Measurements from ENCODE around the gene PRR12. TPM values are rescaled to one million over a fixed set of nuclear protein-coding genes. Genes with fewer than 3 reads are reported as not detected.

The PRR12 gene
- total RNA-seq, 2 donors from 2014 or later, result 23.9 to 24.6 TPM

GRCh38 chr19:49555600-49556411 is 35.2 kb upstream of the PRR12 start:
- ATAC-seq (replicated peaks in 1 of 2) (peak; percentile 43 to 54), DNase-seq (peak; percentile 82 to 86)
- Mint-ChIP-seq H3K9me3 (no peaks in the 10 kb centered on the region), H3K36me3 (ENCODE audit: insufficient read depth in 2 of 2) (peaks cover 5 to 17% of the 10 kb centered on the region in 2 donors), H3K4me3 (peak overlapping the region; percentile 72 to 78), H3K4me1 (ENCODE audit: low read depth) (peaks cover 77% of the 10 kb centered on the region), H3K27ac (no peak overlapping the region), H3K27me3 (ENCODE audit: low read depth) (no peaks in the 10 kb centered on the region)

- DNase-seq (peak; percentile 33 to 55), ATAC-seq (replicated peaks in 1 of 2) (peak in 1 of 2 donors; percentile 12)
- Mint-ChIP-seq H3K27me3 (ENCODE audit: low read depth) (no peaks in the 10 kb centered on the region), H3K9me3 (no peaks in the 10 kb centered on the region), H3K4me1 (ENCODE audit: low read depth) (peaks cover 83% of the 10 kb centered on the region), H3K4me3 (peak overlapping the region; percentile 18 to 71), H3K36me3 (ENCODE audit: insufficient read depth in 2 of 2) (peaks cover 5 to 17% of the 10 kb centered on the region in 2 donors), H3K27ac (no peak overlapping the region)
Measured at GRCh38 chr19:49556412-49557398, 34.3 kb upstream of the PRR12 start.

- no peak for ATAC-seq (replicated peaks in 1 of 2)
- no peak for DNase-seq
- peak overlapping the region; percentile 7 to 71 for H3K4me3 Mint-ChIP-seq
- peak overlapping the region; percentile 7 for H3K27ac Mint-ChIP-seq
- peaks cover 85% of the 10 kb centered on the region for H3K4me1 Mint-ChIP-seq (ENCODE audit: low read depth)
- H3K36me3 Mint-ChIP-seq (ENCODE audit: insufficient read depth in 2 of 2), result peaks cover 5 to 17% of the 10 kb centered on the region in 2 donors
- H3K27me3 Mint-ChIP-seq (ENCODE audit: low read depth), result no peaks in the 10 kb centered on the region
- no peaks in the 10 kb centered on the region for H3K9me3 Mint-ChIP-seq
Measured at GRCh38 chr19:49557641-49558325, 33.2 kb upstream of the PRR12 start.

GRCh38 chr19:49558591-49558990 is 32.4 kb upstream of the PRR12 start:
- Mint-ChIP-seq H3K36me3 (ENCODE audit: insufficient read depth in 2 of 2) (peaks cover 5 to 17% of the 10 kb centered on the region in 2 donors), H3K27me3 (ENCODE audit: low read depth) (no peaks in the 10 kb centered on the region), H3K4me3 (peak overlapping the region; percentile 79 to 86), H3K9me3 (no peaks in the 10 kb centered on the region), H3K4me1 (ENCODE audit: low read depth) (peaks cover 85% of the 10 kb centered on the region), H3K27ac (peak overlapping the region; percentile 82)
- ATAC-seq (replicated peaks in 1 of 2) (no peak), DNase-seq (peak; percentile 28 to 36)

- no peak for DNase-seq
- Mint-ChIP-seq H3K36me3 (ENCODE audit: insufficient read depth in 2 of 2) (peaks cover 5 to 17% of the 10 kb centered on the region in 2 donors), H3K9me3 (no peaks in the 10 kb centered on the region), H3K4me1 (ENCODE audit: low read depth) (peaks cover 85% of the 10 kb centered on the region), H3K27me3 (ENCODE audit: low read depth) (no peaks in the 10 kb centered on the region), H3K27ac (peak overlapping the region; percentile 86), H3K4me3 (peak overlapping the region; percentile 79 to 86)
- ATAC-seq (replicated peaks in 1 of 2), result no peak
Measured at GRCh38 chr19:49559443-49559842, 31.5 kb upstream of the PRR12 start.

GRCh38 chr19:49559928-49560327 is 31.1 kb upstream of the PRR12 start:
- H3K4me3 Mint-ChIP-seq, result peak overlapping the region; percentile 79 to 86
- H3K27ac Mint-ChIP-seq, result peak overlapping the region; percentile 86
- H3K4me1 Mint-ChIP-seq (ENCODE audit: low read depth), result peaks cover 85% of the 10 kb centered on the region
- peak; percentile 34 to 40 for DNase-seq
- ATAC-seq (replicated peaks in 1 of 2), result peak in 1 of 2 donors; percentile 2
- no peaks in the 10 kb centered on the region for H3K9me3 Mint-ChIP-seq
- H3K27me3 Mint-ChIP-seq (ENCODE audit: low read depth), result no peaks in the 10 kb centered on the region
- H3K36me3 Mint-ChIP-seq (ENCODE audit: insufficient read depth in 2 of 2), result peaks cover 7 to 19% of the 10 kb centered on the region in 2 donors

GRCh38 chr19:49560358-49560900 is 30.6 kb upstream of the PRR12 start:
- DNase-seq, result peak; percentile 44 to 48

GRCh38 chr19:49564616-49565045 is 26.4 kb upstream of the PRR12 start:
- peaks cover 87% of the 10 kb centered on the region for H3K4me1 Mint-ChIP-seq (ENCODE audit: low read depth)
- H3K4me3 Mint-ChIP-seq, result peak overlapping the region; percentile 57 to 59
- H3K36me3 Mint-ChIP-seq (ENCODE audit: insufficient read depth in 2 of 2), result peaks cover 4 to 13% of the 10 kb centered on the region in 2 donors
- ATAC-seq (replicated peaks in 1 of 2) (peak; percentile 86 to 87), DNase-seq (peak; percentile 58 to 67)
- H3K27ac Mint-ChIP-seq, result peak overlapping the region; percentile 91
- H3K27me3 Mint-ChIP-seq (ENCODE audit: low read depth), result no peaks in the 10 kb centered on the region
- H3K9me3 Mint-ChIP-seq, result no peaks in the 10 kb centered on the region

More at GRCh38 chr19:49560358-49560900, 30.6 kb upstream of the PRR12 start:
- Mint-ChIP-seq H3K9me3 (no peaks in the 10 kb centered on the region), H3K36me3 (ENCODE audit: insufficient read depth in 2 of 2) (peaks cover 7 to 21% of the 10 kb centered on the region in 2 donors), H3K27me3 (ENCODE audit: low read depth) (no peaks in the 10 kb centered on the region), H3K27ac (peak overlapping the region; percentile 86), H3K4me1 (ENCODE audit: low read depth) (peaks cover 85% of the 10 kb centered on the region), H3K4me3 (peak overlapping the region; percentile 79 to 86)
- peak in 1 of 2 donors; percentile 23 for ATAC-seq (replicated peaks in 1 of 2)

- Mint-ChIP-seq H3K27me3 (ENCODE audit: low read depth) (no peaks in the 10 kb centered on the region), H3K4me1 (ENCODE audit: low read depth) (peaks cover 87% of the 10 kb centered on the region)
- no peak for ATAC-seq (replicated peaks in 1 of 2)
Measured at GRCh38 chr19:49565261-49565660, 25.7 kb upstream of the PRR12 start.

GRCh38 chr19:49566302-49566701 is 24.7 kb upstream of the PRR12 start:
- Mint-ChIP-seq H3K27ac (no peak overlapping the region), H3K4me1 (ENCODE audit: low read depth) (peaks cover 87% of the 10 kb centered on the region), H3K4me3 (peak overlapping the region in 1 of 2 donors; percentile 18), H3K36me3 (ENCODE audit: insufficient read depth in 2 of 2) (peaks cover 4 to 13% of the 10 kb centered on the region in 2 donors), H3K9me3 (no peaks in the 10 kb centered on the region), H3K27me3 (ENCODE audit: low read depth) (no peaks in the 10 kb centered on the region)
- ATAC-seq (replicated peaks in 1 of 2) (no peak), DNase-seq (no peak)

More at GRCh38 chr19:49565261-49565660, 25.7 kb upstream of the PRR12 start:
- no peak for DNase-seq
- Mint-ChIP-seq H3K36me3 (ENCODE audit: insufficient read depth in 2 of 2) (peaks cover 4 to 13% of the 10 kb centered on the region in 2 donors), H3K27ac (peak overlapping the region; percentile 91), H3K4me3 (peak overlapping the region; percentile 57 to 59), H3K9me3 (no peaks in the 10 kb centered on the region)

GRCh38 chr19:49567861-49568441 is 23.0 kb upstream of the PRR12 start:
- peak overlapping the region; percentile 19 for H3K27ac Mint-ChIP-seq
- peaks cover 75% of the 10 kb centered on the region for H3K4me1 Mint-ChIP-seq (ENCODE audit: low read depth)
- no peaks in the 10 kb centered on the region for H3K9me3 Mint-ChIP-seq
- peak overlapping the region; percentile 58 to 68 for H3K4me3 Mint-ChIP-seq
- ATAC-seq (replicated peaks in 1 of 2) (peak; percentile 55 to 59), DNase-seq (peak in 1 of 2 donors; percentile 63)
- peaks cover 4 to 13% of the 10 kb centered on the region in 2 donors for H3K36me3 Mint-ChIP-seq (ENCODE audit: insufficient read depth in 2 of 2)
- H3K27me3 Mint-ChIP-seq (ENCODE audit: low read depth), result no peaks in the 10 kb centered on the region

Data from activated T-cell treated with anti-CD3 and anti-CD28 coated beads, Interleukin-2, amount 50 U/mL, for 72 hours (primary cell).